GM18867 (cell line): ENCODE data around the gene CDHR2.
"Not testable (repeated sequence)": the region's sequence is repeated elsewhere in the genome, so short reads cannot be mapped to it uniquely, and the experiment has no call there.

Experiments used
- ATAC-seq: cut with Tn5 transposase; IDR thresholded peaks from one replicate; pipeline ENCODE4 v1.9.1; 2021; ENCODE audit warnings: mild to moderate bottlenecking, moderate library complexity; ENCODE audit not compliant: unreplicated experiment

The CDHR2 gene

DNA sequence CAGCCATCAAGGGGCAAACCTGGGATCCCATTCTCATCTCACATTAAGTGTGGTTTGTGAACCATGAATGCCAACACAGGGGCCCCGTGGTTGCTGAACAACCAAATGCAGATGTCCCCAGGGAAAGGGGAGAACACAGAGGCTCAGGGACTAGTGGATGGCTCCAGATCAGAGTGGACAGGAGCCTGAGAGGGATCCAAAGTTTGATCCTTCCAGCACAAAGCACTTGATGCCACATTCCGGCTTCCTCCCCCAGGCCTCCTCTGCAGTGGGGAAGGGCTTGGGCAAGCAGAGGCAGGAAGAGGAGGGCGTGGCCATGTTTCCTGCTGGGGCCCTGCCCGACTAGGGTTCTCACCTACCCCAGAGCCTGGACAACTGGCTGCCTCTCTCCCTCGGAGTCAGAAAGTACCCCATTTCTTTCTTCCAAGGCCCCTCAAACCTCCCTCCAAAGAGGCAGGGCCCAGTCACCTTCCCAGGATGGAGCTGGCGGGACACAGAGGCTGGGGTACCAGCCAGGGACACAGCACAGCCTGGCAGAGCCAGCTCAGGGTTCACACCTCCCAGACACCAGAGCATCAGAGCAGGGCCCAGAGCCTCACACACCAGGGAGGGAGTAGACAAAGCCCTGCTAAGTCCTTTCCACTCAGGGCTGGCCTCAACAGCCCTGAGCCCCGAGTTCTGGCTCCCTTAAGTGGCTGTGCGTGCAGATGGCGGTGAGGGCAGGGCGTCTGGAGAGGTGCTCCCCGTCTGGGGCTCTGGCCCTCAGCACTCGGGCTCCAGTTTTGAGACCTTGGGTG is 7.6 kb upstream of the CDHR2 start:
- ATAC-seq: no peak

DNA sequence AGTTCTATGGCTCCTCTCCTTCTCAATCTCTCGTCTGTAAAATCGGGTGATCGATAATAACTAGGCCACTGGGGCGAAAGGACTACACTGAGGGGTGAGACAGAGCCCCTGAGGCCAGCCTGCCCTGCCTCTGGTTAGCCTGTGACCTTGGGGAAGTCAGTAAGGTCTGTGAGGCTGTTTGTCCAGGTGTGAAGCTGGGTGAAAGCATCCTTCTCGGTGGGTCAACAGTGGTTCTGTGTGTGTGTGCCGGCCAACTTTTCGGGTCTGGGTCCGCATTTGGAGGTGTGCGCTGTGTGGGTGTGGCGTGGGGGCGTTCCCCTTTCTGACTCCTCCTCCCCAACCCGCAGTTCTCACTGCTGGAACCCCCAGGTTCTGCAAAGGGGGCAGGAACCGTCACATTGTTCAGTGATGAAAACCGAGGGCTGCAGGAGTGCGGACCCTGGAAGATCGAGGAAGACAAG is 7.0 kb upstream of the CDHR2 start:
- no peak for ATAC-seq

DNA sequence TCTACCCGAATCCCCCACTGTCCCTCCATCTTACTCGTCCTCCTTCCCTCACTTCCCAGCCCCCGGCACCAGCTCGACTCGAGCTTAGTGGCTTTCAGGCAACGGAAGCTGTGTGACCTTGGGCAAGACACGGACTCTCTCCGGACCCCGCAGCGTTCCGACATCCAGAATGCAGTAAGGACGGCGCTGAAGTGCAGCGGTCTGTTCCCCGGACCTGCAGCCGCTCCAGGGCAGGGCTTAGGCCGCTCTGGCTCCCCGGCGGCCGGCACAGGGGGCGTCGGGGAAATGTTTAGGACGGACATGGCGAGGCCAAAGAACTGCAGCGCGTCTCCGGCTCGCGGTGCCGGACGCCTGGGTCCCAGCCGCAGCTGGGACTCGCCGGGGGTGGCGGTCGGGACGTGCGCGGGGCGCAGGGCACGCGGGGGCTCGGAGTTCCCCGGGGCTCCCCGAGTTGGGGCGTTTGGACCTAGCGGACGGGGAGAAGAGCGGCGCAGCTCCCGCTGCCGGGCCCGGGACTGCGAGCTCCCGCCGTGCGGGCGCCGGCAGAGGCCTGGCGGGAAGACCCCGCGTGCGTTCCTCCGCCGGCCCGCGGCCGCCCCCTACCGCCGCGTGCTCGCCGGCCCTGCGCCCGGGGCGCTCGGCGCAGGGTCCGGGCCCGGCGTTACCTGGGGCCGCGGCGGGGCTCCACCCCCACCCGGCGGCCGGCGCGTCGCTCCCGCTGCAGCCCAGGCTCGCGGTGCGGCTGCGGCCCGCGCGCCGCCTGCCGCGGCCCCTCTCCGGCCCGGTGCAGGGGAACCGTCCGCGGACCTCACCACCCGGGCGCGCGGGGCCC is 6.3 kb upstream of the CDHR2 start:
- peak; percentile 46 for ATAC-seq

DNA sequence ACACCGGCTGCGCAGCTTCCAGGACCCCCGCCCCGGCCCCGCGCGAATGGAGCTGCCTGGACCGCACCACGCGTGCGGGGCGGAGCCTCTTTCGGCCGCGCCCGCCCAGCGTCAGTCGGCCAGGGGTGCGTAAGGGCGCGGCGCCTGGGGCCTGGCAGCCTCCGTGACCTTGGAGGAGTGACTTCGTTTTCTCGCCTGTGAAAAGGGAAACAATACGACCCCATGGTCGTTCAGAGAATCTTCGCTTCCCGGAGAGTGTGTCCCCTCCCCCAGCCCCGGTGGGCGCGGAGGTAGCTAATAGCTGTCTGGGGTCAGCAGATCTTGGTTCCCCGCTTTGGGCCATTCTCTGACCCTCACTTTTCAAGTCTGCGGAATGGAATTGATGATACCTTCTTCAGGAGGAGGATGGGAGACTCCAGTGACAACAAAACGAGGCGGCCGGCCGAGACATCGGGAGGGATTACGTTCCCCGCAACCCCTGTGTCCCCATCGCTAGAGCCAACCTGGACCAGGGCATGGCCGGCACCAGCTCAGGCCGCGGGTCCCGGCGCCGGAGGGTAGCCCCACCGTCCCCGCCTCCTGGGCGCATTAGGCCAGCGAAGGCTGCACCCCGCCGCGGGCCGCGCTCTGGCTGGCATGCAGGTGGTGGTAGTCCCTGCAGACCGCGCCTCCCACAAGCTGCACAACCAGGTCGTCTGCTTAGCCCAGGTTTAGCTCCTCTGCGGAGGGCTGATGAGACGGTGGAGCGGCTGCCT is 5.5 kb upstream of the CDHR2 start:
- peak; percentile 75 for ATAC-seq

DNA sequence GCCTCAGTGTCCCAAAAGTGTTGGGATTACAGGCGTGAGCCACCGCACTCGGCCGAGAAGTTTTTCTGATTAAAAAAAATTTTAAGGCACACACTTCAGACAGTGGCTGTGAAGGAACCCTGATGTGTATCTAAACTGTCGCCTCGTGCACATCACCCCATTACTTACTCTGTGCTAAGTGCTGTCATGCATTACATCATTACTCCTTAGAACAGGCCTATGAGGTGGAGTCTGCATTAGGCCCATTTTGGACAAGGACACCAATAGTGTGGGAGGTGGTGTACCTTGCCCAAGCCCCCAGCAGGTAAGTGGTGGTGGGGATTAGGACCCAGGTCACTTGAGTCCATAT is 3.8 kb upstream of the CDHR2 start:
- ATAC-seq: no peak

DNA sequence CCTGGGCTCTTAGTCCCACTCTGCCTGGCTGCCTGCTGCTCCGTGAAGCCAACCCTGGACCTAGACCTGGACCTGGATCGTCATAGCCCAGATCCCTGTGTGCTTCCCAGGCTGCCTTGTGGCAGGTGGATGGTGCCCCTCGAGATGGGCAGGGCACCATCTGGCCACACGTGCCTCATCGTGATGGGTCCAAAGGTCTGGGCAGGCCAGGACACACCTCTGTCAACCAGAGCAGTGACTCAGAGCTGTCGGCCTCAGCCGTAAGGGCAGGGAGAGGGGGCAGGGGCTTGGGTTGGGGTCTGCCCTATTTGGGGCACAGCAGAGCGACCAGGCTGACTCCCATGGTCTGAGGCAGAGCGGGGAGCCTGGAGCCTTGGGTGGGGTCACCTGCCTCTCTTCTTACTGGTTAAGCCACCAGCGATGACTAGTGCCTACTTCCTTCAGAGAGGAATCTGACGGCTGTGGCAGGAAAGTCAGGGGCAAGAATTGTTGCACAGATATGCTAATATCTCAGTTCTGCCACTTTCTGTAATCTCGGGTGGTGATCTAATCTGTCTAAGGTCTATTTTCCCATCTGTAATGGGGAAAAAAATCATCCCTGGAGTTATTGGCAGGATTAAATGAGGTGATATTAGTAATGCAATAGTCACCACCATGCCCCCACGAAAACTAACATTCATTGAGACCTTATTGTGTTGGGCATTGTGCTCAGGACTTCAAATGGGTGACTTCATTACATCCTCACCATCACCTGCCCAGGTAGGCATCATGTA is 3.2 kb upstream of the CDHR2 start:
- no peak for ATAC-seq

DNA sequence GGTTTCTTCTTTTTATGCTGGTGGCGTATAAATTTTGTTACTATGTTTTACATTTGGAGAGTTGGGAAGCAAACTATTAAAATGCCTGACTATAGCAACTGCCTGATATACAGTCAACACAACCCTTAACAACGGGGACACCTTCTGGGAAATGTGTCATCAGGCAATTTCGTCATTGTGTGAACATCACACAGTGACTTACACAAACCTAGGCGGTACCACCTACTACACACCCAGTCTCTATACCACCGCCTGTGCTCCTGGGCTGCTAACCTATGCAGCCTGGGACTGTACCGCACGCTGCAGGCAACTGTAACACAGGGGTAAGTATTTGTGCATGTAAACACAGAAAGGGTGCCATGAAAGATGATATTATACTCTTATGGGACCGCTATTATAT is 1.3 kb upstream of the CDHR2 start:
- ATAC-seq: no peak

DNA sequence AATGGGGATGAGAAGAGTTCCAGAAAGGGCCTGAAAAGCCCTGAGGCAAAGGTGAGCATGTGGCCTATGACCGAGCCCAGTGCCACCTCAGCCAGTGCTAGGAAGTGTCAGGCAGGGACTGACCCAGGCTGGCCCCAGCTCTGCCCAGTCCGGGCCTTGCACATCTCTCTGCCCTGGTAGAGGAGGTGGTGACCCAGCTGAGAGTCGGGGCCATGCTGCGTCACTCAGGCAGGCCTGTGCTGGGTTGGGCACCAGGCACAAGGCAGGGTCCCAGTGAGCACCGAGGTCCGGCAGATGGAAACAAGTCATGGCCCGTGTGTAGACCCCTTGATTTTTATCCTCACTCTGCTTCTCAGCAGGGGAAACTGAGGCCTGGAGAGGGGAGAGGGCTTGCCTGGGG is 729 bp downstream of the CDHR2 start:
- ATAC-seq: no peak

DNA sequence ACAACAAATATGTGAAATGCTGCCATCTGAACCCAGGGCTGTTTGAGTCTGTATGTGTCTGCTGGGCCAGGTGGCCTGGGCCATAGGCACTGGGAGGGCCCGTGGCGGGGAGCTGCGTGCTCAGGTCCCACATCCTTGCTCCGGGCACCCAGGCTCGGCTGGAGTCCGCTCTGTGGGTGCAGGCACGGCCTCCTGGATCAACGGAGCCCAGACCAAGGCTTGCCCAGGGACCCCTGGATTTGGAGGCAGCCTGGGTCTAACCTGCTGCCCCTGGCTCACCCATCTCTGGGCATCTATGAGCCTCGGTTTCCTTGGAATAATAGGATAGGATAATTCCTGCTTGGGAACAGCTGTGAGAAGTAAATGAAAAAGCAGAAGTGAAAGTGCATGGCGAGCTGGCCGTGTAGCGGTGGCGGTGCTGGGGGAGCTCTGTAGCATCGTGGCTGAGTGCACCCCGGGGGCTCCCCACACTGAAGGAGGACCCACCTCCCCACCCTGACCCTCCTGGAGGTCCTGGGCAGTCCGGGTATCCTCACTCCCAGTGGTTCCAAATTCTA is 1.2 kb downstream of the CDHR2 start:
- no peak for ATAC-seq

DNA sequence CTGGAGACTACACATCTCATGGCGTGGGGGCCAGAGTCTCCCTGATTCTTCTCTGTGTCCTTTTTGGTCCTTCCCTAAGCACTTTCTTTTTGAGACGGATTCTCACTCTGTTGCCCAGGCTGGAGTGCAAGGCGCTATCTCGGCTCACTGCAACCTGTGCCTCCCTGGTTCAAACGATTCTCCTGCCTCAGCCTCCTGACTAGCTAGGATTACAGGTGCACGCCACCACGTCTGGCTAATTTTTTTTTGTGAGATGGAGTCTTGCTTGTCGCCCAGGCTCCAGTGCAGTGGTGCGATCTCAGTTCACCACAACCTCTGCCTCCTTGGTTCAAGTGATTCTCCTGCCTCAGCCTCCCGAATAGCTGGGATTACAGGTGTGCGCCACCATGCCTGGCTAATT is 1.8 kb downstream of the CDHR2 start:
- ATAC-seq: not testable (repeated sequence)

DNA sequence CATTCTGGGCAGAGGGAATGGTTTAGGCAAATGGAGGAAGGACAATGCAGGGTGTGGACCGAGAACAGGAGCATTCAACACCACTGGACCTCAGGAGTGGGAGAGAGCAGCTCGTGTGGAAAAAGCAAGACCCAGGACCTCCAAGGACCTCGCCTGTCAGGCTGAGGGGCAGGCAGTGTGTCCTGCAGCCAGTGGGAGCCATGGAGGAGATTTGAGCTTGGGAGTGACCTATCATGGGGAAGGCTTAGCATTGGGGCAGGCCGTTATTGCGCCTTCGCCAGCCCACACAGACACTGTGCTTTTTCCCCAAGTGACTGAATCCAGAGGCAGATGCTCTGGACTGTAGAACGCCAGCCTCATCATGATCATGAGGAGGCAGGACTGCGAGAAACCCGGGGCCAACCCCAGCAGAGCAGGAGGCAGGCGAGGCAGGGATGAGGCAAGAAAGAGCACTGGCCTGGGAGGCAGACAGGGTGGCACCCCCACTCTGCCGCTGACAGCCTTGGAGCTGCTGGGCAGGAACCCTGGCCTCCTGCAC is 3.3 kb downstream of the CDHR2 start:
- no peak for ATAC-seq

DNA sequence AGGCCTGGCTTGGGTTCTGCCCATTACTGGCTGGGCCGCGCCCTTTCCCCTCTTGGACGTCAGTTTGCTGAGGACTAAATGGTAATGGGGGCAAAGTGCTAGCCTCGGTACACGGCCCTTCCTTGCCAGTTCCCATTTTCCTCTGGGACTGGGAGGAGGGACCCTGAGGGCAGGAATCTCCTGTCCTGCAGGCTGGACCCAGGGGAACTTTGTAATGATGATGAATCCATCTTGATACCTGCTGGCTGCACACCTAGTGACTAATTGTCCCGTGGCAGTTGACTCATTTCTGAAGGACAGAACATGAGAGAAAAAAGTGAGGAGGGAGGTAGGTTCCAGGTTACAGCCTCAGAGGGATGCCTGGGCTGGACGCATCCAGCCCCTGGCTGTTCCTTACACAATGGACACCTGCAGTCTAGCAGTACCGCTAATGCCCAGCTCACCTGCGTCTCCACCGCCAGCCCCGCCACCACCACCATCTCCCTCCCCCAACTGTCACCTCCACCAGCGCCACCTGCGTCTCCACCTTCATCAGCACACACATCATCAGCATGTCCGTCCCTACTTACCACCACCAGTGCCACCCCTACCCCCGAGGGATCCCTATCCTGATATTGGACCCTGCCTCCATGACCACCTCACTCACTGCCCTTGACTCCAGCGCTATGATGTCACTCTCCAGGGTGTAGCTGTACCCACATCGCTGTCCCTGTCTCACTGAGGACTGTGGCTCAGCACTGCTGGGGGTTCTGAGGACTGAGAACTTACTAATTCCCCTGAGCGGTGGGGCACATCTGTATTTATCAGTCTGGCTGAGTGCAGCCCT is 4.3 kb downstream of the CDHR2 start:
- no peak for ATAC-seq

DNA sequence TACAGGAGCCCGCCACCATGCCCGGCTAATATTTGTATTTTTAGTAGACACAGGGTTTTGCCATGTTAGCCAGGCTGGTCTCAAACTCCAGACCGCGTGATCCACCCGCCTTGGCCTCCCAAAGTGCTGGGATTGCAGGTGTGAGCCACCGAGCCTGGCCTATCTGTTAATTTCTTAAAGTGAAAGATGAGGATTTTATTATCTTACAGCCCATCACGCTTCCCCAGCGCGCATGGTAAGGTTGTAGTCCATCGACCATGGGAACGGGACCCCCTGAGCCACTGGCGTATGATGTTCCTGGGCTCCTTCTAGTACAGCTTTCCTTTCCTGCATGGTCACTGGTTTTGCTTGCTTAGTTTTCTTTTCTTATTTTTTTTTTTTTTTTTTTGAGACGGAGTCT is 8.7 kb downstream of the CDHR2 start:
- ATAC-seq: no peak

DNA sequence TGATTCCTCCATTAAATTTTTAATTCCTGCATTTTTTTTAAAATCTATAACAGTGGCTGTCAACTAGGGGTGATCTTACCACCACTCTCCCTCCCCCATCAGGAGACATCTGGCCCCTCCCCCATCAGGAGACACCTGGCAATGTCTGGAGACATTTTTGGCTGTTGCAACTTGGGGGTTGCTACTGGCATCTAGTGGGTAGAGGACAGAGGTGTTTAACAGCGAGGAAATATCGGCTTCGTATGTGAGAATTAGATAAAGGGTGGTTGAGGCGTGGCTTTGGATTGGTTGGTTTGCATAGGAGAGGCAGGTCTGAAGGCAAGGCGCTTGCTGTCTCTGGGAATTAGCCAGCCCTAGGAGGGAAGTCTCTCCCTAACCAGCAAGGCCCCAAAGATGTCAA is 10.5 kb downstream of the CDHR2 start:
- no peak for ATAC-seq

DNA sequence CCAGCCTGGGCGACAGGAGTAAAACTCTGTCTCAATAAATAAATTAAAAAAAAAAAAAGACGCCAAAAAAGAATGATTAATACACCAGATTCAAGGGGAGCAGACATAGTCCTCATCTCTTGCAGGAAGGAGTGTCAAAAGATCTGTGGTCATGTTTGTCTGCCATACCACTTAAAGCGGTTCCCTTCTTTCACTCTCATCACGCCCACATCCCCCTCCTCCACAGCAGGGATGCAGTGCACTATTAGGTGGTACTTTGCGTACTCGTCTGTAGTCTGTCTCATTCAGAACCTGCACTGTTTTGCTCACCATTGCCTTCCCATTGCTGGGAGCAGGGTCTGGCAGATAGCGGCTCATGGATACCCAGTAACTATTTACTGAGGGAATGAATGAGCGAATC is 11.2 kb downstream of the CDHR2 start:
- no peak for ATAC-seq

DNA sequence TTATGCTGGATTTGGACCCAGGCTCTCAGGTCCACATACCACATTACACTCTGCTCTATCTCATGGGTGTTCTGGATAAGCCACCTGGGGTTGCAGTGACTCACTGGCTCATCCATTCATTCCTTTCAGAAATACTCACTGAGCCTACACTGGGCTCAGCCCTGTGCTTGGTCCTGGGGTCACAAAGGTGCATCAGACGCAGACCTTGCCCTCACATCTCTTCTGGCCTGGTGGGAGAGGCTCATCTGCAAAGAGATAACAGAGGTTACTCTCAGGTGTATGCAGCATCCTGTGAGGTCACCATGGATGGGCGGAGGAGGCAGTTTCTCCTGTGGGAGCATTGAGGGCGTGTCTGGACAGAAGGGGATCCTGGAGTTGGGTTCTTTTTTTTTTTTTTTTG is 12.1 kb downstream of the CDHR2 start:
- no peak for ATAC-seq

DNA sequence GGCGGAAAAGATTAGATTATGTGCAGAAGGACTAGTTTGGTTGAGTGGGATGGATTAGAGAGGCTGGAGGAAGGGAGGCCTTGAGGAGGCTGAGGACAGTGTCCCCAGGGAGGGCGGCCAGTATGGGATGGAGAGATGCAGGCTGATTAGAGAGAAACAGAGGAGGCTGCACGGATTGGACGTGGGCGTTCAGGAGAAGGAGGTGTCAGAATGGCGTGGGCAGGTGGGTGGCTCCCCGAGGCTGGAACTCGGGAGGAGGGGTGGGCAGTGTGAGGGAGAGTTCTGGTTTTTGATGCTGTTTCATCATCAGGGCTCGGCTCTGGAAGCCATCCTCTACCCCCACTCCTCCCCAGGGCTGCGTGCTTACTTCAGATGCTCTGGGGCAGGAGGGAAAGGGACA is 13.0 kb downstream of the CDHR2 start:
- ATAC-seq: no peak

DNA sequence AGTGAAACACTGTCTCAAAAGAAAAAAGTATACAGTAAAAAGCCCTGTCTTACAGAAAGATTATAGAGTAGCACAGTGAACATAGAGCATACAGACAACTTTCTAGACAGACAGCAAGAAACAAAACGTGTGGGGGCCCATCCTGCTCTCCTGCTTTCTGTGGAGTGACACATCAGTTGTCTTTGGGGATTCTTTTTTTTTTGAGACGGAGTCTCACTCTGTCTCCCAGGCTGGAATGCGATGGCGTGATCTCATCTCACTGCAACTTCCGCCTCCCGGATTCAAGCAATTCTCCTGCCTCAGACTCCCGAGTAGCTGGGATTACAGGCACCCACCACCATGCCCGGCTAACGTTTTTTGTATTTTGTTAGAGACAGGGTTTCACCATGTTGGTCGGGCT is 14.9 kb downstream of the CDHR2 start:
- no peak for ATAC-seq

DNA sequence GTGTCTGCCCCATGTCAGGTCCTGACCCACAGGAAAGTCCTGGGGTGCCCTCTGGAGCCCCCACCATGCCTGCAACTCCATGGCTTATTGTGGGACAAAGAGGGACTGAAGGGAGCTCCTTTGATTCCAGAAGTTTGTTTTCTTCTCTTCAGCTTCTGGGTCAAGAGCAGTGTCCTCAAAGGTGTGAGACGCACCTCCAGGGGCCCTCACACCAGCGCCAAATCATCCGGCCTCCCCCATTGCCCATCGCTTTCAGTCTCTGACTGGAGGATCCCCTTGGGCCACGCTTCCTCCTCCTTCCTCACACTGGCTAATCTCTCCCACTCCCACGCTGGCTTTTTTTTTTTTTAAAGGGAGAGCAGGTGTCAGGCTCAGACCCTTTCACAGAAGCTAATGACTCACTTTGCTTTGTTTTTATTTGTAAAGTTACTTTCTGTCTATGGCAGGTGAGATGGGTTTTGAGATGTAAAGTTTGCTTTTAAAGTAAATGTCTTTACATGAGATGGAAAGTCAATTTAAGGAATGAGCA is 16.7 kb downstream of the CDHR2 start:
- no peak for ATAC-seq
